A549 (cell line): ENCODE data around the gene ADGRL2. TPM values are rescaled to one million over a fixed set of nuclear protein-coding genes. Genes with fewer than 3 reads are reported as not detected.

Experiments
- ATAC-seq, 2 experiments: fragments of 200-7000 bp in 1 of 2; fragments of >200 bp in 1 of 2; cut with Nextera tagmentation in 1 of 2; cut with Tn5 transposase in 1 of 2; 3 replicates each; pipeline versions ENCODE4 v1.8.0 to v1.9.1; 2018 to 2020; ENCODE audit warnings: mild to moderate bottlenecking in 1 of 2, moderate library complexity in 1 of 2
- CTCF ChIA-PET: fragments of 300-600 bp; sonication (Branson Sonifier 250); formaldehyde crosslinking; extraction: SDS; loops from one replicate; lab custom pipeline; 2021; ENCODE audit warnings: antibody characterized with exemption, inconsistent platforms; lab: Yijun Ruan, JAX
- POLR2A ChIA-PET: fragments of 350-600 bp; formaldehyde crosslinking; extraction: SDS; loops from one replicate; lab custom pipeline; 2021; ENCODE audit warnings: antibody characterized with exemption, inconsistent platforms; lab: Yijun Ruan, JAX
- DNase-seq, 2 experiments: peaks; one replicate each; pipeline versions ENCODE4 v3.0.0 to v3.0.0-alpha.2; 2011 to 2016; ENCODE audit warnings: low read depth in 1 of 2, low spot score in 1 of 2
- FAIRE-seq: peaks from 2 replicates; lab custom pipeline; 2011; peaks lifted over from hg19 to GRCh38; lab: Jason Lieb, UNC
- H3K27ac ChIP-seq, 2 experiments: fragments of >200 bp; sonication (Bioruptor Twin); formaldehyde crosslinking; 3 replicates each; pipeline ENCODE4 v1.5.1; 2016 to 2017
- H3K4me1 ChIP-seq: fragments of >200 bp; sonication (Bioruptor Twin); formaldehyde crosslinking; 3 replicates; pipeline ENCODE4 v1.6.1; 2016
- H3K4me2 ChIP-seq: fragments of >200 bp; sonication (Bioruptor Twin); formaldehyde crosslinking; 3 replicates; pipeline ENCODE4 v1.6.1; 2016
- H3K4me3 ChIP-seq: fragments of >200 bp; sonication (Bioruptor Twin); formaldehyde crosslinking; 3 replicates; pipeline ENCODE4 v1.5.1; 2016
- H3K9me3 ChIP-seq: fragments of >200 bp; sonication (Bioruptor Twin); formaldehyde crosslinking; 3 replicates; pipeline ENCODE4 v1.6.1; 2016
- CBX2 ChIP-seq: fragments of 200-600 bp; sonication (generic); IDR thresholded peaks from 2 replicates; pipeline ENCODE4 v1.6.1; 2016; ENCODE audit warnings: low read depth, mild to moderate bottlenecking, borderline replicate concordance
- CBX8 ChIP-seq: fragments of 200-600 bp; sonication (generic); IDR thresholded peaks from 2 replicates; pipeline ENCODE4 v1.6.1; 2016
- CEBPB ChIP-seq, 2 experiments: fragments of >200 bp in 1 of 2; sonication (Bioruptor Twin) in 1 of 2; formaldehyde crosslinking in 1 of 2; IDR thresholded peaks; 2 replicates each; pipeline ENCODE4 v1.6.1; 2012 to 2016
- CHD2 ChIP-seq: fragments of 150-350 bp; IDR thresholded peaks from 2 replicates; pipeline ENCODE4 v1.6.1; 2014; ENCODE audit warnings: low read length; ENCODE audit not compliant: partially characterized antibody
- EHMT2 ChIP-seq: fragments of 200-600 bp; sonication (generic); IDR thresholded peaks from 2 replicates; pipeline ENCODE4 v1.6.1; 2016; ENCODE audit warnings: antibody characterized with exemption, low read depth, mild to moderate bottlenecking, moderate library complexity
- FOSB ChIP-seq: fragments of 250-450 bp; sonication (Bioruptor Pico); IDR thresholded peaks from 2 replicates; pipeline ENCODE4 v1.5.0; 2020; ENCODE audit warnings: mild to moderate bottlenecking, moderate library complexity
- JUN ChIP-seq, 2 experiments: fragments of >200 bp; sonication (Bioruptor Twin); formaldehyde crosslinking; IDR thresholded peaks; 2 replicates in 1 of 2; 3 replicates in 1 of 2; pipeline ENCODE4 v1.6.1; 2016 to 2017
- KDM5A ChIP-seq: fragments of 200-600 bp; sonication (generic); IDR thresholded peaks from 2 replicates; pipeline ENCODE4 v1.6.1; 2016; ENCODE audit warnings: antibody characterized with exemption, mild to moderate bottlenecking
- MAFK ChIP-seq: fragments of 450-650 bp; IDR thresholded peaks from 2 replicates; pipeline ENCODE4 v1.6.1; 2014; ENCODE audit not compliant: partially characterized antibody
- NPAS2 ChIP-seq: fragments of 250-450 bp; sonication (Bioruptor Pico); IDR thresholded peaks from 2 replicates; pipeline ENCODE4 v1.8.0; 2022; ENCODE audit warnings: mild to moderate bottlenecking, moderate library complexity, borderline replicate concordance
- POLR2AphosphoS2 ChIP-seq: conservative IDR thresholded peaks from 2 replicates; pipeline ENCODE4 v1.6.1; 2012; ENCODE audit warnings: low read length, improper control_type of control experiment, inconsistent platforms
- RARB ChIP-seq: fragments of 250-450 bp; sonication (Bioruptor Pico); IDR thresholded peaks from 2 replicates; pipeline ENCODE4 v1.8.0; 2021; ENCODE audit warnings: mild to moderate bottlenecking, moderate library complexity
- RCOR1 ChIP-seq: fragments of 150-350 bp; IDR thresholded peaks from 2 replicates; pipeline ENCODE4 v1.6.1; 2014; ENCODE audit warnings: antibody characterized with exemption, low read length, low read depth
- TFCP2L1 ChIP-seq: fragments of 250-450 bp; sonication (Bioruptor Pico); IDR thresholded peaks from 2 replicates; pipeline ENCODE4 v1.5.0; 2021; ENCODE audit warnings: mild to moderate bottlenecking
- ZNF302 ChIP-seq: fragments of 250-450 bp; sonication (Bioruptor Pico); IDR thresholded peaks from 2 replicates; pipeline ENCODE4 v1.9.0; 2021; ENCODE audit warnings: inconsistent platforms, mild to moderate bottlenecking, moderate library complexity
- ZSCAN20 ChIP-seq: fragments of 250-450 bp; sonication (Bioruptor Pico); IDR thresholded peaks from 2 replicates; pipeline ENCODE4 v1.8.0; 2022; ENCODE audit warnings: mild to moderate bottlenecking, moderate library complexity
- WGBS: methylation state at CpG from one replicate; pipeline ENCODE4 v1.1.6; 2017; ENCODE audit errors: missing lambda C conversion rate; 5-methylcytosine and 5-hydroxymethylcytosine counted together
- polyA plus RNA-seq, 4 experiments: library from polyadenylated mRNA; depleted of rRNA in 3 of 4; stranded (reverse); fragments of >200 nt; fragmentation: RNase III in 1 of 4; extraction: RNeasy Plus Mini Kit Qiagen cat#74134 plus additional on column Dnase treatment in 1 of 4; gene quantifications; 2 replicates in 3 of 4; 3 replicates in 1 of 4; pipeline ENCODE4 v1.2.3, GENCODE V29; 2011 to 2017
- TF ChIP-seq, protein P1 (sequence below): fragments of >200 bp; sonication (Bioruptor Twin); formaldehyde crosslinking; IDR thresholded peaks from 3 replicates; pipeline ENCODE4 v1.6.1; 2016
- TF ChIP-seq, protein P2 (sequence below): fragments of >200 bp; sonication (Bioruptor Twin); formaldehyde crosslinking; IDR thresholded peaks from 2 replicates; pipeline ENCODE4 v1.6.1; 2016
- TF ChIP-seq, protein P3 (sequence below): IDR thresholded peaks from 2 replicates; pipeline ENCODE4 v1.6.1; 2012
- TF ChIP-seq, protein P4 (sequence below): fragments of >200 bp; sonication (Bioruptor Twin); formaldehyde crosslinking; IDR thresholded peaks from 3 replicates; pipeline ENCODE4 v1.5.1; 2016
- TF ChIP-seq, protein P5 (sequence below): fragments of 150-350 bp; IDR thresholded peaks from 2 replicates; pipeline ENCODE4 v1.6.1; 2014; ENCODE audit warnings: low read depth, mild to moderate bottlenecking, low read length
- TF ChIP-seq, protein P6 (sequence below): fragments of 250-450 bp; sonication (Bioruptor Pico); IDR thresholded peaks from 2 replicates; pipeline ENCODE4 v1.5.0; 2020; ENCODE audit warnings: low read depth, mild to moderate bottlenecking, moderate library complexity
- TF ChIP-seq, protein P7 (sequence below): fragments of 450-650 bp; IDR thresholded peaks from 2 replicates; pipeline ENCODE4 v1.6.1; 2014; ENCODE audit warnings: antibody characterized with exemption

ADGRL2 gene
- polyA plus RNA-seq, 2 of the 4 experiments (the other 2 are of a cell fraction), result 12.8 to 24.1 TPM

DNA sequence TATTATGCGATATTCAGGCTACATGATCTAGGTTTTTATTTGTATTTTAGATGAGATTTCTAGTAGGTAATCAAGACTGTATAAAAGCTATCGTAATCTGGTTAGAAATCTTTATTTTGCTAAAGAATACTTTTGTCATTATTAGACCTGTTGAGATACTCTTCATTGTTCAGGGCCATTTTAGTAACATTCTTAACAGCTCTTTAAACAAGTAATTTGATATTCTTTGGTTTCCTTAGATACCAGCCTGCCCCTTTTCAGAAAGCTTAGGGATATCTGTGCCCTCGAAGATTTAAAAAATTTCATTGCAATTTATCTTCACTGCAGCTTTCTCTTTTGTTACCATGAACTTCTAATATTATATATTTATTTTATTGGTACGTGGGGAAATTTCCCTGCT lies 18.9 kb downstream of the ADGRL2 start (continued):
- TF ChIP-seq, protein P1, sequence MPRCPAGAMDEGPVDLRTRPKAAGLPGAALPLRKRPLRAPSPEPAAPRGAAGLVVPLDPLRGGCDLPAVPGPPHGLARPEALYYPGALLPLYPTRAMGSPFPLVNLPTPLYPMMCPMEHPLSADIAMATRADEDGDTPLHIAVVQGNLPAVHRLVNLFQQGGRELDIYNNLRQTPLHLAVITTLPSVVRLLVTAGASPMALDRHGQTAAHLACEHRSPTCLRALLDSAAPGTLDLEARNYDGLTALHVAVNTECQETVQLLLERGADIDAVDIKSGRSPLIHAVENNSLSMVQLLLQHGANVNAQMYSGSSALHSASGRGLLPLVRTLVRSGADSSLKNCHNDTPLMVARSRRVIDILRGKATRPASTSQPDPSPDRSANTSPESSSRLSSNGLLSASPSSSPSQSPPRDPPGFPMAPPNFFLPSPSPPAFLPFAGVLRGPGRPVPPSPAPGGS, result no peak
- TF ChIP-seq CBX2 (no peak), CEBPB (IDR thresholded peaks at IDR 0.05) (no peak), RCOR1 (no peak), POLR2AphosphoS2 (no peak)

DNA sequence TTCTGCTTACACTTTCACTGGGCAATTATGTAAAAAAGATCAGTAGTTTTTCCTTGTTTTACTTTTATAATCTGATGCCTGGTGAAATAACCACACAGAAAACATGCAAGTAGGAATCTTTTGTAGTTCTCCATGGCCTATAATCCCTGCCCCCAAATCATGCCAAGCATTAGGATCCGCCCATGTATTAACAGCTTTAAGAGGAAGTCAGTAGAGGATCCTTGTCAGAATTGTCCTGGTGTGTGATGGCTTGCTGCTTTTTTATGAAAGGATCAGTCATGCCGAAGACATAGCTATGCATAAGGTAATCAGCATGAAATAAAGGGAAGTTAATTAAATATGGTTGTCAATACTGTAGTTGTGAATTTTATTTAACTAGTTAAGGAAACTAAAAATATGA lies 20.0 kb downstream of the ADGRL2 start:
- H3K27ac ChIP-seq, result no peak overlapping the region
- no peak for FAIRE-seq
- H3K4me2 ChIP-seq, result no peak overlapping the region
- no peak for ATAC-seq
- no peak for DNase-seq
- ChIA-PET CTCF (no interaction called here), POLR2A (no interaction called here)
- 95% methylated on average over 2 of the region's 2 CpGs for WGBS
- TF ChIP-seq ZSCAN20 (CRISPR knock-in tag) (no peak), FOSB (CRISPR knock-in tag) (no peak), TFCP2L1 (CRISPR knock-in tag) (no peak), NPAS2 (CRISPR knock-in tag) (no peak), KDM5A (no peak), ZNF302 (no peak), MAFK (no peak), EHMT2 (no peak)
- TF ChIP-seq, protein P2, sequence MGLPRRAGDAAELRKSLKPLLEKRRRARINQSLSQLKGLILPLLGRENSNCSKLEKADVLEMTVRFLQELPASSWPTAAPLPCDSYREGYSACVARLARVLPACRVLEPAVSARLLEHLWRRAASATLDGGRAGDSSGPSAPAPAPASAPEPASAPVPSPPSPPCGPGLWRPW, result no peak
- TF ChIP-seq, protein P3, sequence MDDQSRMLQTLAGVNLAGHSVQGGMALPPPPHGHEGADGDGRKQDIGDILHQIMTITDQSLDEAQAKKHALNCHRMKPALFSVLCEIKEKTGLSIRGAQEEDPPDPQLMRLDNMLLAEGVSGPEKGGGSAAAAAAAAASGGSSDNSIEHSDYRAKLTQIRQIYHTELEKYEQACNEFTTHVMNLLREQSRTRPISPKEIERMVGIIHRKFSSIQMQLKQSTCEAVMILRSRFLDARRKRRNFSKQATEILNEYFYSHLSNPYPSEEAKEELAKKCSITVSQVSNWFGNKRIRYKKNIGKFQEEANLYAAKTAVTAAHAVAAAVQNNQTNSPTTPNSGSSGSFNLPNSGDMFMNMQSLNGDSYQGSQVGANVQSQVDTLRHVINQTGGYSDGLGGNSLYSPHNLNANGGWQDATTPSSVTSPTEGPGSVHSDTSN, result no peak
- TF ChIP-seq, protein P4, sequence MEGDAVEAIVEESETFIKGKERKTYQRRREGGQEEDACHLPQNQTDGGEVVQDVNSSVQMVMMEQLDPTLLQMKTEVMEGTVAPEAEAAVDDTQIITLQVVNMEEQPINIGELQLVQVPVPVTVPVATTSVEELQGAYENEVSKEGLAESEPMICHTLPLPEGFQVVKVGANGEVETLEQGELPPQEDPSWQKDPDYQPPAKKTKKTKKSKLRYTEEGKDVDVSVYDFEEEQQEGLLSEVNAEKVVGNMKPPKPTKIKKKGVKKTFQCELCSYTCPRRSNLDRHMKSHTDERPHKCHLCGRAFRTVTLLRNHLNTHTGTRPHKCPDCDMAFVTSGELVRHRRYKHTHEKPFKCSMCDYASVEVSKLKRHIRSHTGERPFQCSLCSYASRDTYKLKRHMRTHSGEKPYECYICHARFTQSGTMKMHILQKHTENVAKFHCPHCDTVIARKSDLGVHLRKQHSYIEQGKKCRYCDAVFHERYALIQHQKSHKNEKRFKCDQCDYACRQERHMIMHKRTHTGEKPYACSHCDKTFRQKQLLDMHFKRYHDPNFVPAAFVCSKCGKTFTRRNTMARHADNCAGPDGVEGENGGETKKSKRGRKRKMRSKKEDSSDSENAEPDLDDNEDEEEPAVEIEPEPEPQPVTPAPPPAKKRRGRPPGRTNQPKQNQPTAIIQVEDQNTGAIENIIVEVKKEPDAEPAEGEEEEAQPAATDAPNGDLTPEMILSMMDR, result no peak
- H3K9me3 ChIP-seq, result no peaks in the 10 kb centered on the region
- no peaks in the 10 kb centered on the region for H3K4me1 ChIP-seq
- H3K4me3 ChIP-seq, result no peak overlapping the region

DNA sequence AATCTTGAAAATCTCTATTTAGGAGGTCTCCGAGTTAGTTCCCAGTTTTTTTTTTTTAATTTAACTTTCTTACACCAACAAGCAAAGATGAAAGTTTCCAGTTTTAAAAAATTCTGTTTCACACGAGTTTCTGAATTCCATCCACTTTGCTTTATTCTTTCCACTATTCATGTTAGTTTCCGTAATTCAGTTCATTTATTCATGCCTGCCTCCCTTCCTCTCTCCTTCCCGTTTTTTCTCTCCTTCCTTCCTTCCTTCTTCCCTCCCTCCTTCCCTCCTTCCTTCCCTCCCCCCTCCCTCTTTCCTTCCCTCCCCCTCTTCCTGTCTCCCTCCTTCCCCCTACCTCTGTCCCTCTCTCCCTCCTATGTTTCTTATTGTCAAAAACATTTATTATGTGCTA lies 22.3 kb downstream of the ADGRL2 start:
- Histone ChIP-seq H3K4me2 (no peak overlapping the region), H3K27ac (no peak overlapping the region), H3K9me3 (no peaks in the 10 kb centered on the region), H3K4me1 (no peaks in the 10 kb centered on the region), H3K4me3 (no peak overlapping the region)
- FAIRE-seq (no peak), ATAC-seq (no peak), DNase-seq (no peak)
- no peak for TF ChIP-seq RARB (CRISPR knock-in tag)
- TF ChIP-seq, protein P5, sequence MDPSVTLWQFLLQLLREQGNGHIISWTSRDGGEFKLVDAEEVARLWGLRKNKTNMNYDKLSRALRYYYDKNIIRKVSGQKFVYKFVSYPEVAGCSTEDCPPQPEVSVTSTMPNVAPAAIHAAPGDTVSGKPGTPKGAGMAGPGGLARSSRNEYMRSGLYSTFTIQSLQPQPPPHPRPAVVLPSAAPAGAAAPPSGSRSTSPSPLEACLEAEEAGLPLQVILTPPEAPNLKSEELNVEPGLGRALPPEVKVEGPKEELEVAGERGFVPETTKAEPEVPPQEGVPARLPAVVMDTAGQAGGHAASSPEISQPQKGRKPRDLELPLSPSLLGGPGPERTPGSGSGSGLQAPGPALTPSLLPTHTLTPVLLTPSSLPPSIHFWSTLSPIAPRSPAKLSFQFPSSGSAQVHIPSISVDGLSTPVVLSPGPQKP, result no peak
- TF ChIP-seq CBX8, result no peak
- TF ChIP-seq, protein P6, sequence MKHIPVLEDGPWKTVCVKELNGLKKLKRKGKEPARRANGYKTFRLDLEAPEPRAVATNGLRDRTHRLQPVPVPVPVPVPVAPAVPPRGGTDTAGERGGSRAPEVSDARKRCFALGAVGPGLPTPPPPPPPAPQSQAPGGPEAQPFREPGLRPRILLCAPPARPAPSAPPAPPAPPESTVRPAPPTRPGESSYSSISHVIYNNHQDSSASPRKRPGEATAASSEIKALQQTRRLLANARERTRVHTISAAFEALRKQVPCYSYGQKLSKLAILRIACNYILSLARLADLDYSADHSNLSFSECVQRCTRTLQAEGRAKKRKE (CRISPR knock-in tag), result no peak
- TF ChIP-seq KDM5A, result no peak
- TF ChIP-seq CHD2, result no peak
- TF ChIP-seq, protein P7, sequence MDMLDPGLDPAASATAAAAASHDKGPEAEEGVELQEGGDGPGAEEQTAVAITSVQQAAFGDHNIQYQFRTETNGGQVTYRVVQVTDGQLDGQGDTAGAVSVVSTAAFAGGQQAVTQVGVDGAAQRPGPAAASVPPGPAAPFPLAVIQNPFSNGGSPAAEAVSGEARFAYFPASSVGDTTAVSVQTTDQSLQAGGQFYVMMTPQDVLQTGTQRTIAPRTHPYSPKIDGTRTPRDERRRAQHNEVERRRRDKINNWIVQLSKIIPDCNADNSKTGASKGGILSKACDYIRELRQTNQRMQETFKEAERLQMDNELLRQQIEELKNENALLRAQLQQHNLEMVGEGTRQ, result no peak
- no peak for TF ChIP-seq JUN (IDR thresholded peaks at IDR 0.05)
- POLR2A ChIA-PET, result no interaction called here
- WGBS, result 87% methylated on average over 4 of the region's 4 CpGs
- CTCF ChIA-PET, result no interaction called here
